HCT116 (cell line): ENCODE data around the gene TRAF3.

ENCODE experiments used
- EGR1 ChIP-seq: IDR thresholded peaks from 2 replicates; pipeline ENCODE4 v1.6.1; 2012; ENCODE audit warnings: low read depth
- ELF1 ChIP-seq: IDR thresholded peaks from 2 replicates; pipeline ENCODE4 v1.6.1; 2012; ENCODE audit warnings: low read depth, borderline replicate concordance
- EZH2 ChIP-seq: fragments of 200-600 bp; sonication (generic); IDR thresholded peaks from 2 replicates; pipeline ENCODE4 v1.6.1; 2017; ENCODE audit warnings: antibody characterized with exemption, mixed run types
- POLR2A ChIP-seq: IDR thresholded peaks from 2 replicates; pipeline ENCODE4 v1.7.0; 2011; ENCODE audit warnings: borderline replicate concordance; ENCODE audit not compliant: insufficient read depth, insufficient read length; ENCODE audit errors: extremely low read depth
- POLR2AphosphoS5 ChIP-seq: IDR thresholded peaks from 2 replicates; pipeline ENCODE4 v1.6.1; 2011; ENCODE audit warnings: mild to moderate bottlenecking, low read depth, low read length, moderate library complexity
- SP1 ChIP-seq: IDR thresholded peaks from 2 replicates; pipeline ENCODE4 v1.6.1; 2012; ENCODE audit warnings: low read depth
- SRF ChIP-seq: IDR thresholded peaks from 2 replicates; pipeline ENCODE4 v1.6.1; 2012; ENCODE audit warnings: low read depth
- TCF7L2 ChIP-seq: IDR thresholded peaks from 2 replicates; pipeline ENCODE4 v1.7.0; 2011; ENCODE audit warnings: borderline replicate concordance, inconsistent platforms; ENCODE audit not compliant: insufficient read depth, insufficient read length; ENCODE audit errors: extremely low read depth
- ZNF274 ChIP-seq: fragments of 200-500 bp; sonication (Bioruptor generic); IDR thresholded peaks from 2 replicates; pipeline ENCODE4 v1.6.1; 2014; ENCODE audit warnings: mild to moderate bottlenecking, low read depth, low read length, inconsistent platforms
- TF ChIP-seq, protein P1 (sequence below), 3 experiments: fragments of 200-600 bp in 1 of 3; sonication (generic) in 1 of 3; IDR thresholded peaks in 2 of 3; conservative IDR thresholded peaks in 1 of 3; 2 replicates each; pipeline ENCODE4 v1.5.1; 2012 to 2017; ENCODE audit warnings: low read depth in 2 of 3, low read length in 2 of 3, antibody characterized with exemption in 1 of 3, borderline replicate concordance in 1 of 3, control low read depth in 1 of 3, mild to moderate bottlenecking in 1 of 3, mixed read lengths in 1 of 3, mixed run types in 1 of 3, moderate library complexity in 1 of 3; ENCODE audit not compliant: insufficient read depth in 1 of 3
- TF ChIP-seq, protein P2 (sequence below): IDR thresholded peaks from 2 replicates; pipeline ENCODE4 v1.6.1; 2012
- TF ChIP-seq, protein P3 (sequence below): IDR thresholded peaks from 2 replicates; pipeline ENCODE4 v1.6.1; 2011; ENCODE audit warnings: mild to moderate bottlenecking, low read length, moderate library complexity; ENCODE audit not compliant: insufficient replicate concordance; ENCODE audit errors: extremely low read depth

DNA sequence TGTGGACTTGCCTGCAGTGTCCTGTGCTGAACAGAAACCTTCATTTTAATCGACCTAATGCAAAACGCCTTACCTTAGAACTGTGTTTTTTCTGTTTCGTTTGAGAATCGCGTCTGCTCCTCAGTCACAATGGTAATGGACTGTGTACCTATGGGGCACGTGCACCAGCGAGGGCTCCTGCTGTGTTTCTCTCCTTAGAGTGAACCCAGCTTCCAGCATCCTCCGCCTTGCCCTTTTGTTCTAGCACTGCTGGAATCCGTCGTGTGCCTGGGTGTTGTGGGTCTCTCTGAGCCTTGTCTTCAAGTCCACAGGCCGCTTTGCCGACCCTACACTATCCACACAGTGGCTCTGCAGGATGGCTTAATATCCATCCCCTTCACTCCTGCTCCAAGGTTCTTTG, 148.9 kb downstream of the TRAF3 start:
- TF ChIP-seq EZH2 = no peak
- no peak for TF ChIP-seq ELF1
- TF ChIP-seq, protein P1, sequence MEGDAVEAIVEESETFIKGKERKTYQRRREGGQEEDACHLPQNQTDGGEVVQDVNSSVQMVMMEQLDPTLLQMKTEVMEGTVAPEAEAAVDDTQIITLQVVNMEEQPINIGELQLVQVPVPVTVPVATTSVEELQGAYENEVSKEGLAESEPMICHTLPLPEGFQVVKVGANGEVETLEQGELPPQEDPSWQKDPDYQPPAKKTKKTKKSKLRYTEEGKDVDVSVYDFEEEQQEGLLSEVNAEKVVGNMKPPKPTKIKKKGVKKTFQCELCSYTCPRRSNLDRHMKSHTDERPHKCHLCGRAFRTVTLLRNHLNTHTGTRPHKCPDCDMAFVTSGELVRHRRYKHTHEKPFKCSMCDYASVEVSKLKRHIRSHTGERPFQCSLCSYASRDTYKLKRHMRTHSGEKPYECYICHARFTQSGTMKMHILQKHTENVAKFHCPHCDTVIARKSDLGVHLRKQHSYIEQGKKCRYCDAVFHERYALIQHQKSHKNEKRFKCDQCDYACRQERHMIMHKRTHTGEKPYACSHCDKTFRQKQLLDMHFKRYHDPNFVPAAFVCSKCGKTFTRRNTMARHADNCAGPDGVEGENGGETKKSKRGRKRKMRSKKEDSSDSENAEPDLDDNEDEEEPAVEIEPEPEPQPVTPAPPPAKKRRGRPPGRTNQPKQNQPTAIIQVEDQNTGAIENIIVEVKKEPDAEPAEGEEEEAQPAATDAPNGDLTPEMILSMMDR (IDR thresholded peaks at IDR 0.05 in 2 of 3, conservative IDR thresholded peaks at IDR 0.05 in 1 of 3; ENCODE audit: borderline replicate concordance in 1 of 3, insufficient read depth in 1 of 3, low read depth in 2 of 3, low read length in 2 of 3) = no peak
- no peak for TF ChIP-seq EGR1
- no peak for TF ChIP-seq POLR2AphosphoS5
- TF ChIP-seq POLR2A = no peak
- no peak for TF ChIP-seq ZNF274
- TF ChIP-seq SP1 = no peak
- TF ChIP-seq, protein P2, sequence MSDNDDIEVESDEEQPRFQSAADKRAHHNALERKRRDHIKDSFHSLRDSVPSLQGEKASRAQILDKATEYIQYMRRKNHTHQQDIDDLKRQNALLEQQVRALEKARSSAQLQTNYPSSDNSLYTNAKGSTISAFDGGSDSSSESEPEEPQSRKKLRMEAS = no peak
- no peak for TF ChIP-seq SRF
- TF ChIP-seq, protein P3, sequence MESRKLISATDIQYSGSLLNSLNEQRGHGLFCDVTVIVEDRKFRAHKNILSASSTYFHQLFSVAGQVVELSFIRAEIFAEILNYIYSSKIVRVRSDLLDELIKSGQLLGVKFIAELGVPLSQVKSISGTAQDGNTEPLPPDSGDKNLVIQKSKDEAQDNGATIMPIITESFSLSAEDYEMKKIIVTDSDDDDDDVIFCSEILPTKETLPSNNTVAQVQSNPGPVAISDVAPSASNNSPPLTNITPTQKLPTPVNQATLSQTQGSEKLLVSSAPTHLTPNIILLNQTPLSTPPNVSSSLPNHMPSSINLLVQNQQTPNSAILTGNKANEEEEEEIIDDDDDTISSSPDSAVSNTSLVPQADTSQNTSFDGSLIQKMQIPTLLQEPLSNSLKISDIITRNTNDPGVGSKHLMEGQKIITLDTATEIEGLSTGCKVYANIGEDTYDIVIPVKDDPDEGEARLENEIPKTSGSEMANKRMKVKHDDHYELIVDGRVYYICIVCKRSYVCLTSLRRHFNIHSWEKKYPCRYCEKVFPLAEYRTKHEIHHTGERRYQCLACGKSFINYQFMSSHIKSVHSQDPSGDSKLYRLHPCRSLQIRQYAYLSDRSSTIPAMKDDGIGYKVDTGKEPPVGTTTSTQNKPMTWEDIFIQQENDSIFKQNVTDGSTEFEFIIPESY = no peak
- TF ChIP-seq TCF7L2 = no peak
